Globus pallidus (tissue), 1 donor: ENCODE measurements around the gene ARPP19.
A peak's percentile ranks its signal among the peaks of the same experiment; 100 is the strongest.
"Not testable (repeated sequence)": the region's sequence is repeated elsewhere in the genome, so short reads cannot be mapped to it uniquely, and the experiment has no call there.

Source experiments
- DNase-seq: peaks from one replicate; pipeline ENCODE4 v3.0.0-alpha.2; 2015; ENCODE audit warnings: low spot score

The ARPP19 gene

DNA sequence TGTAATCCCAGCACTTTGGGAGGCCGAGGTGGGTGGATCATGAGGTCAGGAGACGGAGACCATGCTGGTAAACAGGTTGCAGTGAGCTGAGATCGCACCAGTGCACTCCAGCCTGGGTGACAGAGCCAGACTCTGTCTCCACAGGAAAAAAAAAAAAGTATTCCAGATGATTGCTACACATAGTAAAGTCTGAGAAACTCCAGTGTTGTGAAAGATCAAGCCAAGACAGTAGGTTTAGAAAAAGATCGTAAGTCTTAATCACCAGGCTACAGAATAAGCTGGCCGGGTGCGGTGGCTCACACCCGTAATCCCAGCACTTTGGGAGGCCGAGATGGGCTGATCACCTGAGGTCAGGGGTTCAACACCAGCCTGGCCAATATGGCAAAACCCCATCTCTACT is 56.0 kb downstream of the ARPP19 start:
- DNase-seq = not testable (repeated sequence)

DNA sequence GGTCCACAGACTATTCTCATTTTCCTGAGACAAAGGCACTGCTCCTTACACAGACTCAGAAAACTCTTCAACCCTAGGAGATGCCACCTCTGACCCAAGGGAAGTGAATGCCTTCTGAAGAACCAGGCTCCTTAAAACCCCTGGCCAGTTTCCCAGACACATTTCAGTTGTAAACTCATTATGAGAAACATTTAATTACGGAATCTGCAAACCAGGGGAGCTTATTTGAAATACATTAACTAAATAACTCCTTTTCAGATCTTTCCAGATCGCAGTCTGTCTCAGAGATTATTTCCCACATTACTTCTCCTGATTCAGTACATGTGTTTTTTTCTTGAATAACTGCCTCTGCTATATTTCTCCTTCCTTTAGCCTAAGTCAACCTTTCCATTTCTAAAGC is 57.7 kb downstream of the ARPP19 start:
- DNase-seq = no peak

- peak; percentile 73 for DNase-seq
Measured at GRCh38 chr15:52509500-52510245, 59.2 kb downstream of the ARPP19 start.

GRCh38 chr15:52506549-52506948 is 62.3 kb downstream of the ARPP19 start:
- no peak for DNase-seq

DNA sequence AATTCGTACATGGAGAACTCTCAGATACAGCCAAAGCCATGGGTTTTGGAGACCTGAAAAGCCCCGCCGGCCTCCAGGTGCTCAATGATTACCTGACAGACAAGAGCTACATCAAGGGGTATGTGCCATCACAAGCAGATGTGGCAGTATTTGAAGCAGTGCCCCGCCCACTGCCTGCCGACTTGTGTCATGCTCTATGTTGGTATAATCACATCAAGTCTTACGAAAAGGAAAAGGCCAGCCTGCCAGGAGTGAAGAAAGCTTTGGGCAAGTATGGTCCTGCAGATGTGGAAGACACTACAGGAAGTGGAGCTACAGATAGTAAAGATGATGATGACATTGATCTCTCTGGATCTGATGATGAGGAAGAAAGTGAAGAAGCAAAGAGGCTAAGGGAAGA is 63.7 kb downstream of the ARPP19 start:
- DNase-seq = no peak

- DNase-seq = no peak
Measured at GRCh38 chr15:52503788-52504496, 64.9 kb downstream of the ARPP19 start.

DNA sequence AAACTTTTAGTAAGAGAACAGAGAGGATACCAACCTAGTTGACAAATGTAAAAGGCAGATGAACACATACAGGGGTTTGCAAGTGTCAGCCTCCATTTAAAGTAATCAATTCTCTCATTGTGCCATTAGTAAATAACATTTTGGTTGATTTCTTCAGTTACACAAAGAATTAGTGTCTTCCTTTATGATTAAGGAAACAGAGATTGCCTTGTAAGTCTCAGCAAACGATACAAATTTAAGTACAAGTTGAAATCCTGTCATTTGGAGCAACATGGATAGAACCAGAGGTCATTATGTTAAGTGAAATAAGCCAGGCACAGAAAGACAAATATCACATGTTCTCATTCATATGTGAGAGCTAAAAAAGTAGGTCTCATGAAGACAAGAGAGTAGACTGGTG is 66.2 kb downstream of the ARPP19 start:
- DNase-seq = no peak

DNA sequence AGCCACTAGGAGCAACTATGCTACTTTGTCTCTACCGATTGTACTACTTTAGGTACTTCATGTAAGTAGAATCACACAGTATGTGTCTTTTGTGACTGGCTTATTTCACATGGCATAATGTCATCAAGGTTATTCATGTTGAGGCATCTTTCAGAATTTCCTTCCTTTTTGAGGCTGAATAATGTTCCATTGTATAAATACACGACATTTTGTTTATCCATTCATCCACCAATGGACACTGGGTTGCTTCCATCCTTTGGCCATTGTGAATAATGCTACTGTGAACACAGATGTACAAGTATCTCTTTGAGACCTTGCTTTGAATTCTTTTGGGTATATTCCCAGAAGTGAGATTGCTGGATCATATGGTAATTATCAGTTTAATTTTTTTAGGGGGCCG is 69.3 kb downstream of the ARPP19 start:
- peak; percentile 74 for DNase-seq

GRCh38 chr15:52498706-52499105 is 70.1 kb downstream of the ARPP19 start:
- DNase-seq = no peak
